Heart left ventricle (tissue), 13 donors: Measurements from ENCODE around the gene PTPRM.

Source experiments
- POLR2A ChIP-seq, 2 donors: fragments of 450-650 bp; IDR thresholded peaks; one replicate each; pipeline ENCODE4 v1.6.1; 2017; ENCODE audit warnings: antibody characterized with exemption in 2 of 2, mild to moderate bottlenecking in 2 of 2, moderate library complexity in 2 of 2
- TF ChIP-seq, protein P1 (sequence below), 12 donors: fragments of 200-600 bp; sonication (generic) in 4 of 12; IDR thresholded peaks; one replicate each; pipeline versions ENCODE4 v1.5.0 to v1.8.0; 2018 to 2022; ENCODE audit warnings: antibody characterized with exemption in 12 of 12, mild to moderate bottlenecking in 5 of 12
- donor health status: ischemic (EF 13 %, LVEDD 7.1; RV severe dilation, severe dysfunction).
- donor health status: DM: no; HTN: yes; CAD: no.
- donor health status: DM: no; HTN: no; CAD: no.
- donor health status: ischemic (EF 25% LVEDD 6.9; RV normal size, moderate dysfunction).
- donor health status: ischemic (EF 25% LVEDD 5.7; RV mildly dilated, moderate dysfunction).
- donor health status: ischemic (EF 35%, LVEDD 5.7; RV mildly dilated, moderate dysfunction).
- donor health status: nonischemic (EF 11% LVEDD 7.7; RV severe dilation, severe dysfunction).
- donor health status: DM: yes; HTN: yes; CAD: no.
- donor health status: PGD.
- donor health status: ischemic (EF 29% LVEDD 5.4; RV normal size, mild dysfunction).
- donor health status: nonischemic (EF 23%, LVEDD 6.1; RV moderate dilation, normal function).

DNA sequence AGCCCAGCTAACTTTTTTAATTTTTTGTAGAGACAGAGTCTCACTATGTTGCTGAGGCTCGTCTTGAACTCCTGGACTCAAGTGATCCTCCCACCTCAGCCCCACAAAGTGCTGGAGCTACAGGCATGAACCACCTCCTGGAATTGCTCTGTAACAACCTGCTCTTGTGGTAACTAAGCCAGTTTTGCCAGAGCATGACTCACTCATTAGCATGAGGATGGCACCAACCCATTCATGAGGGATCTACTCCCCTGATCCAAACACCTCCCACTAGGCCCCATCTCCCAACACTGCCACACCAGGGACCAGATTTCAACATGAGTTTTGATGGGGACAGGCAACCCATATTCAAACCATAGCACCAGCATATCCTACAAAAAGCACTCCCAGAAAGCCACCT lies 693.2 kb downstream of the PTPRM start:
- TF ChIP-seq, protein P1, sequence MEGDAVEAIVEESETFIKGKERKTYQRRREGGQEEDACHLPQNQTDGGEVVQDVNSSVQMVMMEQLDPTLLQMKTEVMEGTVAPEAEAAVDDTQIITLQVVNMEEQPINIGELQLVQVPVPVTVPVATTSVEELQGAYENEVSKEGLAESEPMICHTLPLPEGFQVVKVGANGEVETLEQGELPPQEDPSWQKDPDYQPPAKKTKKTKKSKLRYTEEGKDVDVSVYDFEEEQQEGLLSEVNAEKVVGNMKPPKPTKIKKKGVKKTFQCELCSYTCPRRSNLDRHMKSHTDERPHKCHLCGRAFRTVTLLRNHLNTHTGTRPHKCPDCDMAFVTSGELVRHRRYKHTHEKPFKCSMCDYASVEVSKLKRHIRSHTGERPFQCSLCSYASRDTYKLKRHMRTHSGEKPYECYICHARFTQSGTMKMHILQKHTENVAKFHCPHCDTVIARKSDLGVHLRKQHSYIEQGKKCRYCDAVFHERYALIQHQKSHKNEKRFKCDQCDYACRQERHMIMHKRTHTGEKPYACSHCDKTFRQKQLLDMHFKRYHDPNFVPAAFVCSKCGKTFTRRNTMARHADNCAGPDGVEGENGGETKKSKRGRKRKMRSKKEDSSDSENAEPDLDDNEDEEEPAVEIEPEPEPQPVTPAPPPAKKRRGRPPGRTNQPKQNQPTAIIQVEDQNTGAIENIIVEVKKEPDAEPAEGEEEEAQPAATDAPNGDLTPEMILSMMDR (IDR thresholded peaks at IDR 0.05): no peak
- TF ChIP-seq POLR2A (IDR thresholded peaks at IDR 0.05): no peak
